Measurements from ENCODE around the gene FAM3C. TPM values are rescaled to one million over a fixed set of nuclear protein-coding genes. Genes with fewer than 3 reads are reported as not detected.

FAM3C gene
- total and polyA plus RNA-seq, 4 donors = 16.5 to 32.3 (median 22.5) TPM

GRCh38 chr7:121360564-121360963, 35.5 kb downstream of the FAM3C start:
- no peaks in the 10 kb centered on the region for H3K9me3 ChIP-seq (ENCODE audit: control insufficient read depth in 4 of 4, low read length in 3 of 4)
- DNase-seq (ENCODE audit: low spot score) = no peak
- H3K4me3 ChIP-seq (ENCODE audit: low read depth in 1 of 3, low read length in 3 of 3) = no peak overlapping the region
- peaks cover 1 to 31% (median 18%) of the 10 kb centered on the region in 4 donors for H3K36me3 ChIP-seq (ENCODE audit: control insufficient read depth in 4 of 4, insufficient read depth in 3 of 4, low read depth in 1 of 4, low read length in 3 of 4)
- H3K27me3 ChIP-seq (ENCODE audit: control insufficient read depth in 4 of 4, insufficient read depth in 4 of 4, low read length in 3 of 4) = no peaks in the 10 kb centered on the region
- no peaks in the 10 kb centered on the region for H3K4me1 ChIP-seq (ENCODE audit: control insufficient read depth in 4 of 4, insufficient read depth in 4 of 4, low read length in 3 of 4)
- no peak overlapping the region for H3K27ac ChIP-seq (ENCODE audit: low read depth in 1 of 2, low read length in 2 of 2)
- 88% methylated on average over 5 of the region's 5 CpGs for WGBS
- TF ChIP-seq TAF1 (conservative IDR thresholded peaks at IDR 0.05) = no peak
- no peak for TF ChIP-seq NR2F2 (IDR thresholded peaks at IDR 0.05)
- no peak for TF ChIP-seq FOXA2 (IDR thresholded peaks at IDR 0.05)
- TF ChIP-seq GABPA (IDR thresholded peaks at IDR 0.05 in 1 of 2, conservative IDR thresholded peaks at IDR 0.05 in 1 of 2) = no peak
- TF ChIP-seq, protein P1, sequence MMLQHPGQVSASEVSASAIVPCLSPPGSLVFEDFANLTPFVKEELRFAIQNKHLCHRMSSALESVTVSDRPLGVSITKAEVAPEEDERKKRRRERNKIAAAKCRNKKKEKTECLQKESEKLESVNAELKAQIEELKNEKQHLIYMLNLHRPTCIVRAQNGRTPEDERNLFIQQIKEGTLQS (IDR thresholded peaks at IDR 0.05) = no peak
- no peak overlapping the region for H3K9ac ChIP-seq (ENCODE audit: low read depth in 1 of 2, low read length in 2 of 2)

GRCh38 chr7:121355574-121355973, 40.5 kb downstream of the FAM3C start:
- TF ChIP-seq EGR1 (IDR thresholded peaks at IDR 0.05; ENCODE audit: low read depth in 2 of 2) = no peak
- no peak for TF ChIP-seq GABPA (IDR thresholded peaks at IDR 0.05 in 1 of 2, conservative IDR thresholded peaks at IDR 0.05 in 1 of 2)
- TF ChIP-seq TAF1 (conservative IDR thresholded peaks at IDR 0.05) = no peak
- TF ChIP-seq, protein P2, sequence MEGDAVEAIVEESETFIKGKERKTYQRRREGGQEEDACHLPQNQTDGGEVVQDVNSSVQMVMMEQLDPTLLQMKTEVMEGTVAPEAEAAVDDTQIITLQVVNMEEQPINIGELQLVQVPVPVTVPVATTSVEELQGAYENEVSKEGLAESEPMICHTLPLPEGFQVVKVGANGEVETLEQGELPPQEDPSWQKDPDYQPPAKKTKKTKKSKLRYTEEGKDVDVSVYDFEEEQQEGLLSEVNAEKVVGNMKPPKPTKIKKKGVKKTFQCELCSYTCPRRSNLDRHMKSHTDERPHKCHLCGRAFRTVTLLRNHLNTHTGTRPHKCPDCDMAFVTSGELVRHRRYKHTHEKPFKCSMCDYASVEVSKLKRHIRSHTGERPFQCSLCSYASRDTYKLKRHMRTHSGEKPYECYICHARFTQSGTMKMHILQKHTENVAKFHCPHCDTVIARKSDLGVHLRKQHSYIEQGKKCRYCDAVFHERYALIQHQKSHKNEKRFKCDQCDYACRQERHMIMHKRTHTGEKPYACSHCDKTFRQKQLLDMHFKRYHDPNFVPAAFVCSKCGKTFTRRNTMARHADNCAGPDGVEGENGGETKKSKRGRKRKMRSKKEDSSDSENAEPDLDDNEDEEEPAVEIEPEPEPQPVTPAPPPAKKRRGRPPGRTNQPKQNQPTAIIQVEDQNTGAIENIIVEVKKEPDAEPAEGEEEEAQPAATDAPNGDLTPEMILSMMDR (IDR thresholded peaks at IDR 0.05; ENCODE audit: low read depth, low read length, missing input control) = no peak
- no peak for TF ChIP-seq NR2F2 (IDR thresholded peaks at IDR 0.05)
- no peak for TF ChIP-seq FOXA2 (IDR thresholded peaks at IDR 0.05)
- no peak for TF ChIP-seq SP1 (IDR thresholded peaks at IDR 0.05)
- TF ChIP-seq HNF4G (IDR thresholded peaks at IDR 0.05) = no peak
- no peak for TF ChIP-seq HNF4A (conservative IDR thresholded peaks at IDR 0.05)
- H3K4me1 ChIP-seq (ENCODE audit: control insufficient read depth in 4 of 4, insufficient read depth in 4 of 4, low read length in 3 of 4) = no peaks in the 10 kb centered on the region
- no peaks in the 10 kb centered on the region for H3K9me3 ChIP-seq (ENCODE audit: control insufficient read depth in 4 of 4, low read length in 3 of 4)
- H3K27ac ChIP-seq (ENCODE audit: low read depth in 1 of 2, low read length in 2 of 2) = no peak overlapping the region
- H3K9ac ChIP-seq (ENCODE audit: low read depth in 1 of 2, low read length in 2 of 2) = no peak overlapping the region
- H3K4me3 ChIP-seq (ENCODE audit: low read depth in 1 of 3, low read length in 3 of 3) = no peak overlapping the region
- WGBS = 92% methylated on average over 2 of the region's 2 CpGs
- H3K27me3 ChIP-seq (ENCODE audit: control insufficient read depth in 4 of 4, insufficient read depth in 4 of 4, low read length in 3 of 4) = no peaks in the 10 kb centered on the region
- H3K36me3 ChIP-seq (ENCODE audit: control insufficient read depth in 4 of 4, insufficient read depth in 3 of 4, low read depth in 1 of 4, low read length in 3 of 4) = peaks cover 1 to 40% (median 15%) of the 10 kb centered on the region in 4 donors
- no peak for DNase-seq (ENCODE audit: low spot score)

DNA sequence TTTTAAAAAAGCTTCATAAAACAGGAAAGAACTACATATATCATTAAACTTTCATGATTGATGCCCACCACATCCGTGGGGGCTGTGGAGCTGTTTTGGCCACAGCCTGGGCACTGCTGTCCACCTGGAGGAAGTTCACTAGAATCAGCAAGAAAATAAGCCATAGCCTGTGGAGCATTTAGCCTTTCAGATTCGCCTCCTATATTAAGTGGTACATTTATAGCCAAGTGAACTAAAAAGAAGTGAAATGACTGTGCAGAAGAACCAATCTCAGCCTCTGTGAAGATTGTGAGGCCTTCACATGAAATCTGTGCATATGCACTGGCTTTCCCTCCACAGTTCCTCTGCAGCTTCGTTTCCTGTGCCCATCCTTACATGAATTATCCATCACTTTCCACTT, 43.8 kb downstream of the FAM3C start:
- TF ChIP-seq ZBTB33 (IDR thresholded peaks at IDR 0.05) (no peak), JUND (IDR thresholded peaks at IDR 0.05) (no peak), TAF1 (conservative IDR thresholded peaks at IDR 0.05) (no peak), MAX (IDR thresholded peaks at IDR 0.05) (no peak), RXRA (IDR thresholded peaks at IDR 0.05) (no peak), FOXA2 (IDR thresholded peaks at IDR 0.05) (no peak)
- TF ChIP-seq, protein P1 (IDR thresholded peaks at IDR 0.05) = no peak
- TF ChIP-seq, protein P2 (IDR thresholded peaks at IDR 0.05; ENCODE audit: low read depth, low read length, missing input control) = no peak
- Histone ChIP-seq H3K9me3 (ENCODE audit: control insufficient read depth in 4 of 4, low read length in 3 of 4) (no peaks in the 10 kb centered on the region), H3K36me3 (ENCODE audit: control insufficient read depth in 4 of 4, insufficient read depth in 3 of 4, low read depth in 1 of 4, low read length in 3 of 4) (peaks cover 1 to 25% (median 7%) of the 10 kb centered on the region in 4 donors), H3K4me3 (ENCODE audit: low read depth in 1 of 3, low read length in 3 of 3) (no peak overlapping the region), H3K4me1 (ENCODE audit: control insufficient read depth in 4 of 4, insufficient read depth in 4 of 4, low read length in 3 of 4) (no peaks in the 10 kb centered on the region), H3K27ac (ENCODE audit: low read depth in 1 of 2, low read length in 2 of 2) (no peak overlapping the region), H3K9ac (ENCODE audit: low read depth in 1 of 2, low read length in 2 of 2) (no peak overlapping the region), H3K27me3 (ENCODE audit: control insufficient read depth in 4 of 4, insufficient read depth in 4 of 4, low read length in 3 of 4) (no peaks in the 10 kb centered on the region)
- DNase-seq (ENCODE audit: low spot score) = no peak
- 92% methylated on average over 3 of the region's 3 CpGs for WGBS
